ENCODE results near the gene UQCRHL. TPM values are rescaled to one million over a fixed set of nuclear protein-coding genes. Genes with fewer than 3 reads are reported as not detected.
"Not testable (repeated sequence)": the region's sequence is repeated elsewhere in the genome, so short reads cannot be mapped to it uniquely, and the experiment has no call there.

The UQCRHL gene
- total RNA-seq, 2 experiments from 2014 or later: 2.0 to 2.5 TPM

GRCh38 chr1:15834406-15835204, 27.2 kb upstream of the UQCRHL start:
- intact Hi-C loops (cut with micrococcal nuclease): loop anchor here (1.0 kb wide), 5 partner anchors 13 to 533 kb away; partner anchors contain the start of genes SPEN, SZRD1 and ZBTB17
- Mint-ChIP-seq H3K27me3 (no peaks in the 10 kb centered on the region), H3K9me3 (no peaks in the 10 kb centered on the region), H3K27ac (peak overlapping the region; percentile 96), H3K4me1 (ENCODE audit: low read depth) (peaks cover 26% of the 10 kb centered on the region), H3K36me3 (peaks cover 4% of the 10 kb centered on the region), H3K4me3 (peak overlapping the region; percentile 81)
- POLR2A ChIA-PET: interaction anchor here (0.6 to 3.3 kb wide), 8 partner anchors 10 to 403 kb away, joined by 3 to 97 read pairs (median 7); partner anchors contain the start of genes CPLANE2, SPEN and ZBTB17
- CTCF ChIA-PET: interaction anchor here (0.7 to 2.7 kb wide), 4 partner anchors 13 to 160 kb away, joined by 3 to 13 read pairs (median 8); partner anchors contain the start of gene SPEN
- peak; percentile 94 for DNase-seq

- Mint-ChIP-seq H3K9me3 (no peaks in the 10 kb centered on the region), H3K4me3 (peak overlapping the region; percentile 81), H3K36me3 (peaks cover 4% of the 10 kb centered on the region), H3K27me3 (no peaks in the 10 kb centered on the region), H3K4me1 (ENCODE audit: low read depth) (peaks cover 26% of the 10 kb centered on the region), H3K27ac (peak overlapping the region; percentile 96)
- intact Hi-C loops (cut with micrococcal nuclease): loop anchor here (1.0 kb wide), 2 partner anchors 115 to 132 kb away; no protein-coding TSS in a partner anchor
- ChIA-PET POLR2A (interaction anchor here (1.0 to 3.3 kb wide), 8 partner anchors 10 to 403 kb away, joined by 3 to 97 read pairs (median 9); partner anchors contain the start of genes CPLANE2, SPEN and ZBTB17), CTCF (interaction anchor here (0.7 to 2.7 kb wide), 4 partner anchors 14 to 161 kb away, joined by 3 to 13 read pairs (median 8); partner anchors contain the start of gene SPEN)
- no peak for DNase-seq
Observed at GRCh38 chr1:15833842-15834405, 26.5 kb upstream of the UQCRHL start.

GRCh38 chr1:15833069-15833679, 25.7 kb upstream of the UQCRHL start:
- H3K27ac Mint-ChIP-seq: peak overlapping the region; percentile 96
- POLR2A ChIA-PET: interaction anchor here (0.6 to 3.3 kb wide), 10 partner anchors 11 to 609 kb away, joined by 3 to 97 read pairs (median 6); partner anchors contain the start of genes CPLANE2, SPEN and ZBTB17
- intact Hi-C loops (cut with micrococcal nuclease): no loop called here

GRCh38 chr1:15830258-15830657, 22.8 kb upstream of the UQCRHL start:
- ChIA-PET CTCF (interaction anchor here (2.2 kb wide), 1 partner anchor 14 kb away, joined by 10 read pairs; no protein-coding TSS in a partner anchor), POLR2A (no interaction called here)
- peaks cover 18% of the 10 kb centered on the region for H3K4me1 Mint-ChIP-seq (ENCODE audit: low read depth)
- H3K4me3 Mint-ChIP-seq: no peak overlapping the region
- intact Hi-C loops (cut with micrococcal nuclease): no loop called here
- H3K9me3 Mint-ChIP-seq: no peaks in the 10 kb centered on the region
- H3K27me3 Mint-ChIP-seq: no peaks in the 10 kb centered on the region
- H3K27ac Mint-ChIP-seq: no peak overlapping the region
- peaks cover 4% of the 10 kb centered on the region for H3K36me3 Mint-ChIP-seq
- no peak for DNase-seq

More at GRCh38 chr1:15833069-15833679, 25.7 kb upstream of the UQCRHL start:
- Mint-ChIP-seq H3K9me3 (no peaks in the 10 kb centered on the region), H3K4me3 (peak overlapping the region; percentile 81), H3K27me3 (no peaks in the 10 kb centered on the region), H3K36me3 (peaks cover 4% of the 10 kb centered on the region), H3K4me1 (ENCODE audit: low read depth) (peaks cover 26% of the 10 kb centered on the region)
- DNase-seq: peak; percentile 71
- CTCF ChIA-PET: interaction anchor here (0.7 to 2.7 kb wide), 8 partner anchors 10 to 421 kb away, joined by 3 to 13 read pairs (median 5); partner anchors contain the start of gene SPEN

GRCh38 chr1:15828931-15829330, 21.5 kb upstream of the UQCRHL start:
- H3K9me3 Mint-ChIP-seq; POLR2A ChIA-PET; H3K27me3 Mint-ChIP-seq; H3K4me3 Mint-ChIP-seq; H3K36me3 Mint-ChIP-seq; intact Hi-C loops (cut with micrococcal nuclease); H3K27ac Mint-ChIP-seq; DNase-seq: not testable (repeated sequence)
- peaks cover 18% of the 10 kb centered on the region for H3K4me1 Mint-ChIP-seq (ENCODE audit: low read depth)
- CTCF ChIA-PET: interaction anchor here (2.2 kb wide), 1 partner anchor 13 kb away, joined by 10 read pairs; no protein-coding TSS in a partner anchor

- CTCF ChIA-PET: interaction anchor here (0.8 kb wide), 1 partner anchor 43 kb away, joined by 4 read pairs; no protein-coding TSS in a partner anchor
- H3K27me3 Mint-ChIP-seq; POLR2A ChIA-PET; H3K4me3 Mint-ChIP-seq; DNase-seq; intact Hi-C loops (cut with micrococcal nuclease); H3K36me3 Mint-ChIP-seq; H3K9me3 Mint-ChIP-seq; H3K27ac Mint-ChIP-seq: not testable (repeated sequence)
- H3K4me1 Mint-ChIP-seq (ENCODE audit: low read depth): peaks cover 13% of the 10 kb centered on the region
Observed at GRCh38 chr1:15827567-15827966, 20.1 kb upstream of the UQCRHL start.

- Mint-ChIP-seq H3K4me1 (ENCODE audit: low read depth) (peaks cover 12% of the 10 kb centered on the region), H3K36me3 (peaks cover 4% of the 10 kb centered on the region), H3K27me3 (no peaks in the 10 kb centered on the region), H3K9me3 (no peaks in the 10 kb centered on the region), H3K27ac (no peak overlapping the region), H3K4me3 (no peak overlapping the region)
- DNase-seq: no peak
- intact Hi-C loops (cut with micrococcal nuclease): no loop called here
- POLR2A ChIA-PET: no interaction called here
- CTCF ChIA-PET: interaction anchor here (1.3 to 1.9 kb wide), 2 partner anchors 9 to 11 kb away, joined by 3 to 4 read pairs; no protein-coding TSS in a partner anchor
Observed at GRCh38 chr1:15826810-15827507, 19.5 kb upstream of the UQCRHL start.

- ChIA-PET POLR2A (interaction anchor here (0.7 kb wide), 1 partner anchor 111 kb away, joined by 3 read pairs; no protein-coding TSS in a partner anchor), CTCF (interaction anchor here (1.3 to 1.9 kb wide), 2 partner anchors 10 kb away, joined by 3 to 4 read pairs; no protein-coding TSS in a partner anchor)
- no peak overlapping the region for H3K4me3 Mint-ChIP-seq
- DNase-seq: no peak
- intact Hi-C loops (cut with micrococcal nuclease): no loop called here
- no peaks in the 10 kb centered on the region for H3K36me3 Mint-ChIP-seq
- no peaks in the 10 kb centered on the region for H3K9me3 Mint-ChIP-seq
- H3K27ac Mint-ChIP-seq: no peak overlapping the region
- no peaks in the 10 kb centered on the region for H3K27me3 Mint-ChIP-seq
- H3K4me1 Mint-ChIP-seq (ENCODE audit: low read depth): peaks cover 8% of the 10 kb centered on the region
Observed at GRCh38 chr1:15825800-15826199, 18.4 kb upstream of the UQCRHL start.

GRCh38 chr1:15820478-15820877, 13.0 kb upstream of the UQCRHL start:
- H3K9me3 Mint-ChIP-seq: no peaks in the 10 kb centered on the region
- no peak overlapping the region for H3K4me3 Mint-ChIP-seq
- POLR2A ChIA-PET: no interaction called here
- no peaks in the 10 kb centered on the region for H3K27me3 Mint-ChIP-seq
- intact Hi-C loops (cut with micrococcal nuclease): no loop called here
- H3K27ac Mint-ChIP-seq: no peak overlapping the region
- H3K4me1 Mint-ChIP-seq (ENCODE audit: low read depth): peaks cover 3% of the 10 kb centered on the region
- CTCF ChIA-PET: no interaction called here
- DNase-seq: no peak
- no peaks in the 10 kb centered on the region for H3K36me3 Mint-ChIP-seq

- no peaks in the 10 kb centered on the region for H3K36me3 Mint-ChIP-seq
- H3K9me3 Mint-ChIP-seq: no peaks in the 10 kb centered on the region
- peaks cover 5% of the 10 kb centered on the region for H3K4me1 Mint-ChIP-seq (ENCODE audit: low read depth)
- intact Hi-C loops (cut with micrococcal nuclease): loop anchor here (5.0 kb wide), 1 partner anchor 101 kb away; no protein-coding TSS in a partner anchor
- CTCF ChIA-PET: interaction anchor here (0.6 to 2.7 kb wide), 7 partner anchors 9 to 72 kb away, joined by 3 to 12 read pairs (median 9); partner anchors contain the start of gene SPEN
- H3K4me3 Mint-ChIP-seq: no peak overlapping the region
- no peak for DNase-seq
- POLR2A ChIA-PET: no interaction called here
- no peaks in the 10 kb centered on the region for H3K27me3 Mint-ChIP-seq
- no peak overlapping the region for H3K27ac Mint-ChIP-seq
Observed at GRCh38 chr1:15816674-15817073, 9.2 kb upstream of the UQCRHL start.

- H3K36me3 Mint-ChIP-seq: no peaks in the 10 kb centered on the region
- no peaks in the 10 kb centered on the region for H3K27me3 Mint-ChIP-seq
- intact Hi-C loops (cut with micrococcal nuclease): no loop called here
- H3K9me3 Mint-ChIP-seq: no peaks in the 10 kb centered on the region
- H3K4me1 Mint-ChIP-seq (ENCODE audit: low read depth): no peaks in the 10 kb centered on the region
- H3K4me3 Mint-ChIP-seq: no peak overlapping the region
- ChIA-PET CTCF (interaction anchor here (1.1 kb wide), 1 partner anchor 18 kb away, joined by 5 read pairs; no protein-coding TSS in a partner anchor), POLR2A (no interaction called here)
- H3K27ac Mint-ChIP-seq: no peak overlapping the region
- DNase-seq: no peak
Observed at GRCh38 chr1:15810073-15810472, 2.6 kb upstream of the UQCRHL start.
